Fibroblast of lung (primary cell): Measurements from ENCODE around the gene RBMS1. TPM values are rescaled to one million over a fixed set of nuclear protein-coding genes. Genes with fewer than 3 reads are reported as not detected.
A peak's percentile ranks its signal among the peaks of the same experiment; 100 is the strongest.

ENCODE experiments used
- DNase-seq, 2 donors: peaks; one replicate each; pipeline versions ENCODE4 v3.0.0 to v3.0.0-alpha.2; 2010; ENCODE audit warnings: low read depth in 2 of 2
- H2AFZ ChIP-seq: 2 replicates; pipeline ENCODE4 v1.5.1; 2012; ENCODE audit warnings: low read length, control low read depth, inconsistent platforms
- H3K27ac ChIP-seq: 2 replicates; pipeline ENCODE4 v1.5.1; 2011; ENCODE audit warnings: low read length, control low read depth; ENCODE audit not compliant: insufficient read depth
- H3K27me3 ChIP-seq: 2 replicates; pipeline ENCODE4 v1.5.1; 2011; ENCODE audit warnings: mild to moderate bottlenecking, low read length; ENCODE audit not compliant: control insufficient read depth, insufficient read depth
- H3K36me3 ChIP-seq: 2 replicates; pipeline ENCODE4 v1.5.1; 2011; ENCODE audit warnings: low read length; ENCODE audit not compliant: control insufficient read depth, insufficient read depth
- H3K4me1 ChIP-seq: 2 replicates; pipeline ENCODE4 v1.5.1; 2011; ENCODE audit warnings: low read length; ENCODE audit not compliant: control insufficient read depth, insufficient read depth; ENCODE audit errors: extremely low read depth
- H3K4me2 ChIP-seq: 2 replicates; pipeline ENCODE4 v1.5.1; 2011; ENCODE audit warnings: low read length, control low read depth; ENCODE audit not compliant: insufficient read depth; ENCODE audit errors: extremely low read depth
- H3K4me3 ChIP-seq, 4 experiments: fragments of 200-600 bp in 1 of 4; sonication (generic) in 1 of 4; replicated peaks in 1 of 4; 2 replicates each; pipeline ENCODE4 v1.5.1; 2011 to 2016; ENCODE audit warnings: low read length in 4 of 4, low read depth in 3 of 4, mild to moderate bottlenecking in 3 of 4, control low read depth in 2 of 4, inconsistent platforms in 1 of 4, mixed read lengths in 1 of 4; ENCODE audit not compliant: insufficient read depth in 1 of 4; ENCODE audit errors: control extremely low read depth in 1 of 4
- H3K79me2 ChIP-seq: 2 replicates; pipeline ENCODE4 v1.5.1; 2012; ENCODE audit warnings: mild to moderate bottlenecking, low read length, inconsistent platforms; ENCODE audit not compliant: control insufficient read depth, insufficient read depth
- H3K9ac ChIP-seq: 2 replicates; pipeline ENCODE4 v1.5.1; 2011; ENCODE audit warnings: mild to moderate bottlenecking, low read length, control low read depth; ENCODE audit not compliant: insufficient read depth
- H3K9me3 ChIP-seq: 2 replicates; pipeline ENCODE4 v1.5.1; 2012; ENCODE audit warnings: low read depth, low read length; ENCODE audit not compliant: control insufficient read depth, insufficient read depth
- H4K20me1 ChIP-seq: 2 replicates; pipeline ENCODE4 v1.5.1; 2011; ENCODE audit warnings: low read length; ENCODE audit not compliant: control insufficient read depth, insufficient read depth; ENCODE audit errors: extremely low read depth
- CTCF ChIP-seq, 2 donors: IDR thresholded peaks in 1 of 2; conservative IDR thresholded peaks in 1 of 2; 1 replicate in 1 of 2; 2 replicates in 1 of 2; pipeline ENCODE4 v1.5.1; 2011 to 2012; ENCODE audit warnings: low read length in 2 of 2, control low read depth in 1 of 2, inconsistent platforms in 1 of 2, low read depth in 1 of 2, mild to moderate bottlenecking in 1 of 2
- EZH2 ChIP-seq: IDR thresholded peaks from 2 replicates; pipeline ENCODE4 v1.5.1; 2012; ENCODE audit warnings: low read length, control low read depth, mild to moderate bottlenecking; ENCODE audit errors: missing control alignments
- polyA plus RNA-seq, 2 donors: library from polyadenylated mRNA; depleted of rRNA in 1 of 2; stranded (reverse) in 1 of 2; unstranded in 1 of 2; fragments of >200 nt; gene quantifications; 2 replicates each; pipeline ENCODE4 v1.2.1, GENCODE V29; 2011 to 2012; ENCODE audit warnings: missing spikeins in 1 of 2
- total RNA-seq: library from RNA; depleted of rRNA; stranded (reverse); fragments of >200 nt; gene quantifications from 2 replicates; pipeline ENCODE4 v1.2.1, GENCODE V29; 2014

RBMS1 gene
- total and polyA plus RNA-seq, 2 donors (not counting 1 experiment from before 2014, with no cell fraction given): 77.3 to 146 TPM

GRCh38 chr2:160402997-160403979, 90.3 kb downstream of the RBMS1 start:
- H4K20me1 ChIP-seq: peaks cover 2% of the 10 kb centered on the region
- TF ChIP-seq CTCF (conservative IDR thresholded peaks at IDR 0.05 in 1 of 2, IDR thresholded peaks at IDR 0.05 in 1 of 2; ENCODE audit: low read depth in 1 of 2, low read length in 2 of 2): no peak
- TF ChIP-seq EZH2: no peak
- H3K79me2 ChIP-seq: peaks cover 94% of the 10 kb centered on the region
- no peak overlapping the region for H3K9ac ChIP-seq
- H3K27ac ChIP-seq: peak overlapping the region; percentile 34
- H3K36me3 ChIP-seq: no peaks in the 10 kb centered on the region
- H3K4me3 ChIP-seq: peak overlapping the region; percentile 1 to 18 (median 6)
- peak; percentile 69 to 79 for DNase-seq
- H3K9me3 ChIP-seq: no peaks in the 10 kb centered on the region
- peak overlapping the region; percentile 76 for H3K4me2 ChIP-seq
- no peak overlapping the region for H2AFZ ChIP-seq
- H3K4me1 ChIP-seq: peaks cover 18% of the 10 kb centered on the region
- H3K27me3 ChIP-seq: no peaks in the 10 kb centered on the region

- H3K9ac ChIP-seq: no peak overlapping the region
- peaks cover 2% of the 10 kb centered on the region for H4K20me1 ChIP-seq
- H3K27me3 ChIP-seq: no peaks in the 10 kb centered on the region
- peak overlapping the region; percentile 34 for H3K27ac ChIP-seq
- no peaks in the 10 kb centered on the region for H3K9me3 ChIP-seq
- H3K4me2 ChIP-seq: peak overlapping the region; percentile 44
- no peaks in the 10 kb centered on the region for H3K36me3 ChIP-seq
- peaks cover 26% of the 10 kb centered on the region for H3K4me1 ChIP-seq
- H3K79me2 ChIP-seq: peaks cover 98% of the 10 kb centered on the region
- no peak overlapping the region for H3K4me3 ChIP-seq
- no peak for TF ChIP-seq CTCF (conservative IDR thresholded peaks at IDR 0.05 in 1 of 2, IDR thresholded peaks at IDR 0.05 in 1 of 2; ENCODE audit: low read depth in 1 of 2, low read length in 2 of 2)
- no peak for TF ChIP-seq EZH2
- no peak for DNase-seq
- H2AFZ ChIP-seq: no peak overlapping the region
Measured at GRCh38 chr2:160402501-160402900, 91.1 kb downstream of the RBMS1 start.

- Histone ChIP-seq H3K4me1 (peaks cover 32% of the 10 kb centered on the region), H4K20me1 (peaks cover 2% of the 10 kb centered on the region), H3K4me3 (no peak overlapping the region), H3K4me2 (peak overlapping the region; percentile 44), H3K9ac (no peak overlapping the region), H3K36me3 (no peaks in the 10 kb centered on the region), H2AFZ (no peak overlapping the region), H3K79me2 (peaks cover 100% of the 10 kb centered on the region), H3K27me3 (no peaks in the 10 kb centered on the region), H3K9me3 (no peaks in the 10 kb centered on the region), H3K27ac (peak overlapping the region; percentile 46)
- TF ChIP-seq CTCF (conservative IDR thresholded peaks at IDR 0.05 in 1 of 2, IDR thresholded peaks at IDR 0.05 in 1 of 2; ENCODE audit: low read depth in 1 of 2, low read length in 2 of 2) (no peak), EZH2 (no peak)
- DNase-seq: no peak
Measured at GRCh38 chr2:160401895-160402294, 91.7 kb downstream of the RBMS1 start.
